Pancreas (tissue), 10 donors: ENCODE results near the gene FAM241B. TPM values are rescaled to one million over a fixed set of nuclear protein-coding genes. Genes with fewer than 3 reads are reported as not detected.

Experiments
- ATAC-seq, 4 donors: fragments of 200-7000 bp; cut with Tn5 transposase; one replicate each; pipeline versions ENCODE4 v1.8.0 to v1.9.1; 2020; ENCODE audit warnings: mild to moderate bottlenecking in 4 of 4, moderate library complexity in 4 of 4
- DNase-seq, 6 donors: peaks; one replicate each; pipeline ENCODE4 v3.0.0-alpha.2; 2020
- FAIRE-seq: peaks from 2 replicates; lab custom pipeline; 2012; peaks lifted over from hg19 to GRCh38; lab: Jason Lieb, UNC
- H3K27ac ChIP-seq, 4 donors: fragments of 200-600 bp; sonication (generic); 1 replicate in 3 of 4; 2 replicates in 1 of 4; pipeline versions ENCODE4 v1.5.0 to v1.8.0; 2020
- H3K27me3 ChIP-seq, 4 donors: fragments of 200-600 bp; one replicate each; pipeline ENCODE4 v1.8.0; 2021
- H3K36me3 ChIP-seq, 3 donors: fragments of 200-600 bp; sonication (generic) in 1 of 3; one replicate each; pipeline versions ENCODE4 v1.5.0 to v1.8.0; 2020 to 2021
- H3K4me1 ChIP-seq, 3 donors: fragments of 200-600 bp; one replicate each; pipeline ENCODE4 v1.8.0; 2021
- H3K4me3 ChIP-seq, 4 donors: fragments of 200-600 bp; sonication (generic) in 2 of 4; one replicate each; pipeline versions ENCODE4 v1.5.0 to v1.8.0; 2020 to 2021
- H3K9me3 ChIP-seq, 4 donors: fragments of 200-600 bp; one replicate each; pipeline ENCODE4 v1.8.0; 2021
- WGBS, 2 donors: extraction: QIAGEN DNeasy Blood & Tissue Kit; methylation state at CpG; one replicate each; pipeline ENCODE4 v1.1.7; 2013; 5-methylcytosine and 5-hydroxymethylcytosine counted together
- intact Hi-C, 3 donors: fragments of 100-400 bp; cut with DNase I; formaldehyde crosslinking; loops; one replicate each; pipeline versions ENCODE4 v1.11.1 to v1.14.2; 2022
- polyA plus RNA-seq, 2 donors: library from polyadenylated mRNA; stranded (reverse); fragments of 200-250 nt; gene quantifications; one replicate each; pipeline ENCODE4 v1.2.3, GENCODE V29; 2013
- total RNA-seq, 6 donors: library from RNA; stranded (reverse); fragmentation: NEBNext Ultra II Directional in 4 of 6; extraction: Animal tissue kit (Norgen Biotek cat#: 25700) in 4 of 6; gene quantifications; one replicate each; pipeline versions ENCODE4 v1.2.1 to v1.2.4, GENCODE V29; 2021 to 2023
- TF ChIP-seq, protein P1 (sequence below), 4 donors: fragments of 200-600 bp; sonication (generic) in 3 of 4; IDR thresholded peaks; one replicate each; pipeline versions ENCODE4 v1.5.0 to v1.8.0; 2021; ENCODE audit warnings: antibody characterized with exemption in 4 of 4
- donor health status: healthy with polysubstance abuse.
- donor health status: DM: no; HTN: no; CAD: no; lungs with moderate emphysema.
- donor health status: DM: no; HTN: no; CAD: no.
- donor health status: control.
- donor health status: control.
- donor health status: Bipolar disorder and iron deficiency.
- donor health status: DM: yes; HTN: yes; CAD: no.
- donor health status: DM: no; HTN: no; CAD: no.
- donor health status: DM: no; HTN: no; CAD: no.
- donor health status: DM: yes; HTN: yes; CAD: no.

The FAM241B gene
- total and polyA plus RNA-seq, 8 donors, result 2.7 to 8.4 (median 5.0) TPM

DNA sequence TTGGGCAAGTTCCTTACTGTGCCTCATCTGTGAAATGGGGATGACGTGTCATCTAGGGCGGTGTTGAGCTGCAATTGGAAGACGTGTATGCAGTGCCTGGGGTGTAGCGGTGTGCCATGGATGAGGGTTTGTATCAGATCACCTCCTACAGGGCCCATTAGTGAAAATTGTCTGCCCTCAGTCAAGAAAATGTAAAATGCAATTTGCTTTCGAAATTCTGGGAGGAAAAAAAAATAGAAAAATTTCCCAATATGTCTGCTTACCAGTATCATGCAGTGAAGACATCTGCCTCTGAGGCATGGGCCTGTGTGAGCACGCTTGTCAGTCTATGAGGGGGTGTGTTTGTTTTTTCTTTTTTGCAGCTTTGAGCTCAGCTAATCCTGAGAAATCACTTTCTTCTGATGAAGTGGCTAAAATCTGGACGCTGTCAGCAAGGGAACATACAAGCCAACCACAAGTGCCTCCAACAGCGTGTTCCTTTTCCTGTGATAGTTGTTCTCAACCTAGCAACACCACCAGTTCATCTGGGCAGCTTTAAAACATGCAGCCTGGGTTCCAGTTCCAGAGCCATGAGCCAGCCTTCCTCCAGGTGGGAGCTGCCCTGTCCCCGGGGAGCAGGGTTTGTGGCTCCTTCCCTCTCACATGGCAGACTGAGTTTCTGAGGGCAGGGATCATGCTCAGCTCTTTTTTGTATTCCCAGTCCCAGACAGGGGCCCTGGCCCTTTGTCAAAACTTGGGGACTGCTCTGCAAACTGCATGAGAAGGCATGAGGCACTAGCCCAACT lies 10.3 kb downstream of the FAM241B start:
- DNase-seq (no peak), FAIRE-seq (no peak), ATAC-seq (no peak)
- no peaks in the 10 kb centered on the region for H3K27me3 ChIP-seq
- intact Hi-C loops, result loop anchor here in 2 of 3 donors (2.0 to 10.0 kb wide), 4 partner anchors 77 to 216 kb away; no protein-coding TSS in a partner anchor
- H3K27ac ChIP-seq, result no peak overlapping the region
- 54 to 64% methylated on average over 9 of the region's 9 CpGs for WGBS, 2 donors
- no peaks in the 10 kb centered on the region for H3K36me3 ChIP-seq
- TF ChIP-seq, protein P1, sequence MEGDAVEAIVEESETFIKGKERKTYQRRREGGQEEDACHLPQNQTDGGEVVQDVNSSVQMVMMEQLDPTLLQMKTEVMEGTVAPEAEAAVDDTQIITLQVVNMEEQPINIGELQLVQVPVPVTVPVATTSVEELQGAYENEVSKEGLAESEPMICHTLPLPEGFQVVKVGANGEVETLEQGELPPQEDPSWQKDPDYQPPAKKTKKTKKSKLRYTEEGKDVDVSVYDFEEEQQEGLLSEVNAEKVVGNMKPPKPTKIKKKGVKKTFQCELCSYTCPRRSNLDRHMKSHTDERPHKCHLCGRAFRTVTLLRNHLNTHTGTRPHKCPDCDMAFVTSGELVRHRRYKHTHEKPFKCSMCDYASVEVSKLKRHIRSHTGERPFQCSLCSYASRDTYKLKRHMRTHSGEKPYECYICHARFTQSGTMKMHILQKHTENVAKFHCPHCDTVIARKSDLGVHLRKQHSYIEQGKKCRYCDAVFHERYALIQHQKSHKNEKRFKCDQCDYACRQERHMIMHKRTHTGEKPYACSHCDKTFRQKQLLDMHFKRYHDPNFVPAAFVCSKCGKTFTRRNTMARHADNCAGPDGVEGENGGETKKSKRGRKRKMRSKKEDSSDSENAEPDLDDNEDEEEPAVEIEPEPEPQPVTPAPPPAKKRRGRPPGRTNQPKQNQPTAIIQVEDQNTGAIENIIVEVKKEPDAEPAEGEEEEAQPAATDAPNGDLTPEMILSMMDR (IDR thresholded peaks at IDR 0.05), result no peak
- no peak overlapping the region for H3K4me3 ChIP-seq
- no peaks in the 10 kb centered on the region for H3K9me3 ChIP-seq
- no peaks in the 10 kb centered on the region for H3K4me1 ChIP-seq

DNA sequence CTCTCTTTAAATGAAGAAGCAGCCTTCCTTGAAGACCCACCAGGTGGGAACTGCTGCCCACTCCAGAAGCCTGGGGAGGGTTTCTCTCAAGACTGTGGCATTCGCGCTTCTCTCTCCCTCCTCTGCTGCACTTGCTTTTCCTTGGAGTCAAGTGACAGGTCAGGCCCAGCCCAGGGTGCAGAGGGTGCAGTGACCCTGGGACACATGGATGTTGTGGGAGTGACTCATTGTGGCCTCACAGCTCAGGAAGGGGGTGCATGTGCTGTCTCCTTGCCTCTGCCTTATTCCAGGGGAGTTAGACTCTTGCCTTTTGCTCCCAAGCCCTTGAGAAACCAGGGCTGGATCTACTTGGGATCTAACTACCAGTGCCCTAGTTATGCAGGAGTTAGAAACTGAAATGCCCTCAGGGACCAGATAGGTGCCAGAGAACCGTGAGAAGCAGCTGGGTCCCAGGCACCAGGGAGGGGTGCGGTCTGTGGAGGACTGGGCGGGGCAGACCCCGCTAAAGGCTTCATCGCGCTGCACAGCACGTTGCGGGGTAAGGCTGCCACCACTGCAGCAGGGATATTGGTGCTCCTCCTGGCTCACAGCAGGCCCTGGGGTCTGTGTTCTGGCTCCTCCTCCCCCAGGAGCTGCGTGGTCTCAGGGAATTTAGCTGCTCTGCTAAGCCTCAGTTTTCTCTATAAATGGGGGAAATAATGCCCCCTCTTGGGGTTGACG lies 11.4 kb downstream of the FAM241B start:
- Histone ChIP-seq H3K9me3 (no peaks in the 10 kb centered on the region), H3K4me1 (no peaks in the 10 kb centered on the region), H3K27me3 (no peaks in the 10 kb centered on the region), H3K36me3 (no peaks in the 10 kb centered on the region), H3K27ac (no peak overlapping the region), H3K4me3 (no peak overlapping the region)
- FAIRE-seq (no peak), ATAC-seq (no peak), DNase-seq (no peak)
- TF ChIP-seq, protein P1 (IDR thresholded peaks at IDR 0.05), result no peak
- 73 to 81% methylated on average over 12 of the region's 12 CpGs for WGBS, 2 donors
- intact Hi-C loops, result loop anchor here in 2 of 3 donors (2.0 to 10.0 kb wide), 4 partner anchors 76 to 217 kb away; no protein-coding TSS in a partner anchor

DNA sequence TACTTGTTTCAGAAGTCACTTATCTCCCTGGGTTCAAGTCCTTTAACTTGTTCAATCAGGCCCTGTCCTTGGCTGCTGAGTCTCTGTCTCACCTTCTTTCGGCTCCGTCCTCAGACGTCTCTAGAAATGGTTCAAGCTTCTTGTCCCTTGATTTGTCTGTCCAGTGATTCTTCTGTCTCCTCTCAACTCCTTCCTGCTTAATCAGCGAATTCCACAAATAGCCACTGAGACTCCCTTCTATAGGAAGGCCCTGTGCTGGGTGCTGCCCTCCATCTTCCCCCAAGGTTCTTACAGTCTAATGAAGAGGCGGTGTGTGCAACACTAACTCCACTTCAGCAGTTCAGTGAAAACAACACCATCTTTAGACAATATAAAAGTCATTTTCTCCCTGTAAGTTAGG lies 12.7 kb downstream of the FAM241B start:
- no peak for FAIRE-seq
- no peak for ATAC-seq
- no peak overlapping the region for H3K4me3 ChIP-seq
- TF ChIP-seq, protein P1 (IDR thresholded peaks at IDR 0.05), result no peak
- no peaks in the 10 kb centered on the region for H3K36me3 ChIP-seq
- intact Hi-C loops, result loop anchor here (2.0 to 10.0 kb wide), 4 partner anchors 74 to 218 kb away; no protein-coding TSS in a partner anchor
- DNase-seq, result no peak
- no peaks in the 10 kb centered on the region for H3K9me3 ChIP-seq
- 69 to 77% methylated on average over 5 of the region's 5 CpGs for WGBS, 2 donors
- H3K27me3 ChIP-seq, result no peaks in the 10 kb centered on the region
- no peak overlapping the region for H3K27ac ChIP-seq
- H3K4me1 ChIP-seq, result no peaks in the 10 kb centered on the region

DNA sequence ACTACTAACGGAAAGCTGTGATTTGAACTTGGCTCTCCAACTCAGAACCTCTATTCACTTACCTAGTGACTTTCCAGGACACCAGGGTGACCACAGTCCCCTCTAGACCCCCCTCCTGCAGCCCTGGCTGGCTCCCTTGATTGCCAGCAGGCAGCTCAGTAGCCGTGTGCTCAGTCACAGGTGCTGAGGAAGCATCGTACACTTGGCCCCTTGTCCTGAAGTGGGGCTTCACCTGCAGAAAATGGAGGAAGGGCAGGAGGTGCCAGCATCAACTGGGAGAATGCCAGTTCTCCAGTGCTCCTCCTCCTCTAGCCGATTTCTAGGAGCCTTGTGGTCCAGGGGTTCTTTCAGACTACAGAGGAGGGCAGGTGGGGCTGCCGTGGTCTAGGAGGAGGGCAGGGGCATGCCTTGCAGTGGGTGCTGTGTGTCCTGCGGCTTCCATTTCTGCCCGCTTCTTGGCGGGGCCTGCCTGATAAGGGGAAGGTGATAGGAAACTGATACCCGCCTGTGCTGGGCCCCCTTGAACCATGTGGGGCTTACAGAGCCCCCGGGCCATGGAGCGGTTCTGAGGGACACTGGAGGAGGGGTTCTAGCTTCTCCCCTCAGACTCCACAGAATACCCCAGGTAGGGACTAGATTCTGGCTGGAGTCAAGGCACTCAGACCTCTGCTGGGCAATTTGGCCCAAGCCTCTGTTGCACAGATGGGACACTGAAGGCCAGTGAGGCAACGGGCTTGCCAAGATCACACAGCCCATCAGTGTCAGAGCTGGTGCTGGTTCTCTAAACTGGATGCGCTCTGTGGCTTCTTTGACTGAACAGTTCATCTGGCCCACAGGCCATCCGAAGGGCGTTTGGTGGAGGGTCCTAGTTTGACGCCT lies 14.0 kb downstream of the FAM241B start:
- H3K27ac ChIP-seq, result no peak overlapping the region
- no peak overlapping the region for H3K4me3 ChIP-seq
- DNase-seq (peak in 2 of 6 donors; percentile 45 to 58), FAIRE-seq (no peak), ATAC-seq (peak in 2 of 4 donors; percentile 15 to 39)
- H3K27me3 ChIP-seq, result no peaks in the 10 kb centered on the region
- H3K9me3 ChIP-seq, result no peaks in the 10 kb centered on the region
- TF ChIP-seq, protein P1 (IDR thresholded peaks at IDR 0.05), result no peak
- no peaks in the 10 kb centered on the region for H3K4me1 ChIP-seq
- no peaks in the 10 kb centered on the region for H3K36me3 ChIP-seq
- 42 to 43% methylated on average over 15 to 16 of the region's 16 CpGs for WGBS, 2 donors
- intact Hi-C loops, result loop anchor here (2.0 to 10.0 kb wide), 4 partner anchors 73 to 219 kb away; no protein-coding TSS in a partner anchor
